ENCODE data around the gene SLC4A2.

SLC4A2 gene

GRCh38 chr7:151081170-151082101 lies 22.0 kb downstream of the SLC4A2 start:
- no peak for DNase-seq (ENCODE audit: low read depth)

- DNase-seq (ENCODE audit: low read depth), result no peak
Measured at GRCh38 chr7:151082141-151083070, 23.0 kb downstream of the SLC4A2 start.

- no peak for DNase-seq (ENCODE audit: low read depth)
Measured at GRCh38 chr7:151083071-151083823, 23.9 kb downstream of the SLC4A2 start, which contains the start of gene TMUB1. TSS of gene TMUB1 (minus strand) at chr7:151083493. CDS start at chr7:151082563, 930 bp downstream.

GRCh38 chr7:151083824-151084160 lies 24.4 kb downstream of the SLC4A2 start:
- DNase-seq (ENCODE audit: low read depth), result no peak

- no peak for DNase-seq (ENCODE audit: low read depth)
Measured at GRCh38 chr7:151085329-151085690, 25.9 kb downstream of the SLC4A2 start.

- no peak for DNase-seq (ENCODE audit: low read depth)
Measured at GRCh38 chr7:151085691-151086620, 26.6 kb downstream of the SLC4A2 start, which contains the start of gene AGAP3. TSS of gene AGAP3 (plus strand) at chr7:151086475. CDS start at chr7:151086742, 267 bp downstream.

- no peak for DNase-seq (ENCODE audit: low read depth)
Measured at GRCh38 chr7:151086802-151087244, 27.4 kb downstream of the SLC4A2 start.

- DNase-seq (ENCODE audit: low read depth), result no peak
Measured at GRCh38 chr7:151087245-151088018, 28.0 kb downstream of the SLC4A2 start.

GRCh38 chr7:151088019-151088855 lies 28.8 kb downstream of the SLC4A2 start:
- DNase-seq (ENCODE audit: low read depth), result no peak

- DNase-seq (ENCODE audit: low read depth), result no peak
Measured at GRCh38 chr7:151088856-151089699, 29.7 kb downstream of the SLC4A2 start.

GRCh38 chr7:151089893-151090730 lies 30.7 kb downstream of the SLC4A2 start:
- DNase-seq (ENCODE audit: low read depth), result no peak

- DNase-seq (ENCODE audit: low read depth), result no peak
Measured at GRCh38 chr7:151091003-151091402, 31.6 kb downstream of the SLC4A2 start.

- DNase-seq (ENCODE audit: low read depth), result no peak
Measured at GRCh38 chr7:151091431-151091830, 32.0 kb downstream of the SLC4A2 start.

GRCh38 chr7:151091988-151092387 lies 32.6 kb downstream of the SLC4A2 start:
- no peak for DNase-seq (ENCODE audit: low read depth)

GRCh38 chr7:151093748-151094147 lies 34.4 kb downstream of the SLC4A2 start:
- no peak for DNase-seq (ENCODE audit: low read depth)

GRCh38 chr7:151094675-151095074 lies 35.3 kb downstream of the SLC4A2 start:
- DNase-seq (ENCODE audit: low read depth), result no peak
